ENCODE data around the gene MYO3A. TPM values are rescaled to one million over a fixed set of nuclear protein-coding genes. Genes with fewer than 3 reads are reported as not detected.

The MYO3A gene
- total and polyA plus RNA-seq, 2 donors (not counting 3 experiments of a cell fraction or from before 2014, with no cell fraction given) = not detected

GRCh38 chr10:26251925-26252324 lies 317.9 kb downstream of the MYO3A start:
- FAIRE-seq (no peak), DNase-seq (ENCODE audit: low read depth, low spot score) (no peak)
- Histone ChIP-seq H2AFZ (ENCODE audit: low read depth, low read length) (no peak overlapping the region), H3K4me2 (ENCODE audit: insufficient read depth, low read length) (no peak overlapping the region), H3K36me3 (ENCODE audit: control insufficient read depth in 2 of 2, extremely low read depth in 1 of 2, insufficient read depth in 2 of 2, low read length in 2 of 2) (no peaks in the 10 kb centered on the region), H3K27ac (ENCODE audit: insufficient read depth, low read depth, low read length) (no peak overlapping the region), H3K4me3 (replicated peaks in 1 of 3; ENCODE audit: insufficient read depth in 1 of 3, low read depth in 1 of 3, low read length in 3 of 3) (no peak overlapping the region), H3K9me1 (replicated peaks; ENCODE audit: control insufficient read depth, extremely low read depth, insufficient read depth, low read length) (no peaks in the 10 kb centered on the region), H3K9me3 (replicated peaks; ENCODE audit: control insufficient read depth, insufficient read depth, low read length) (peaks cover 3% of the 10 kb centered on the region), H3K27me3 (ENCODE audit: control insufficient read depth in 2 of 2, insufficient read depth in 2 of 2, low read length in 2 of 2) (no peaks in the 10 kb centered on the region), H3K79me2 (ENCODE audit: control insufficient read depth, insufficient read depth, low read length) (no peaks in the 10 kb centered on the region), H3K9ac (replicated peaks; ENCODE audit: extremely low read depth, insufficient read depth, low read length) (no peak overlapping the region), H3K4me1 (ENCODE audit: control insufficient read depth, extremely low read depth, insufficient read depth, low read length) (no peaks in the 10 kb centered on the region), H4K20me1 (replicated peaks; ENCODE audit: control insufficient read depth, extremely low read depth, insufficient read depth, low read length) (no peaks in the 10 kb centered on the region)
- dilution Hi-C loops (cut with MboI; ENCODE audit: extremely low pct_ligation_motif_present, low sequenced_read_pairs) (no loop called here), intact Hi-C loops (cut with micrococcal nuclease) (no loop called here)
- no peak for TF ChIP-seq CTCF (IDR thresholded peaks at IDR 0.05; ENCODE audit: extremely low read depth in 1 of 2, insufficient read depth in 1 of 2, low read depth in 1 of 2, low read length in 2 of 2)
- TF ChIP-seq FOS (IDR thresholded peaks at IDR 0.05; ENCODE audit: borderline replicate concordance, insufficient read depth, low read length) = no peak
- TF ChIP-seq, protein P1, sequence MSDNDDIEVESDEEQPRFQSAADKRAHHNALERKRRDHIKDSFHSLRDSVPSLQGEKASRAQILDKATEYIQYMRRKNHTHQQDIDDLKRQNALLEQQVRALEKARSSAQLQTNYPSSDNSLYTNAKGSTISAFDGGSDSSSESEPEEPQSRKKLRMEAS (IDR thresholded peaks at IDR 0.05; ENCODE audit: insufficient read depth, insufficient read length) = no peak
- no peak for TF ChIP-seq MYC (IDR thresholded peaks at IDR 0.05; ENCODE audit: low read depth, low read length)
- no peak for TF ChIP-seq JUN (IDR thresholded peaks at IDR 0.05; ENCODE audit: borderline replicate concordance, insufficient read depth, insufficient read length, low read depth)
- TF ChIP-seq POLR2AphosphoS5 (IDR thresholded peaks at IDR 0.05; ENCODE audit: insufficient read depth, low read depth, low read length) = no peak
- TF ChIP-seq POLR2A (IDR thresholded peaks at IDR 0.05; ENCODE audit: low read depth, low read length) = no peak
- POLR2A ChIA-PET = no interaction called here
- CTCF ChIA-PET = no interaction called here
- no TSS peak for BruUV-seq (replicated peaks)

All from endothelial cell of umbilical vein (primary cell).